H1 (cell line): Measurements from ENCODE around the gene CENPW. TPM values are rescaled to one million over a fixed set of nuclear protein-coding genes. Genes with fewer than 3 reads are reported as not detected.

Source experiments
- CTCF ChIA-PET: fragments of 300-600 bp; sonication (Branson Sonifier 250); formaldehyde crosslinking; loops from one replicate; lab custom pipeline; 2021; ENCODE audit not compliant: partially characterized antibody; lab: Charles Lee
- POLR2A ChIA-PET: fragments of 300-600 bp; sonication (Branson Sonifier 250); formaldehyde crosslinking; loops from one replicate; lab custom pipeline; 2021; ENCODE audit warnings: inconsistent platforms; ENCODE audit not compliant: partially characterized antibody; lab: Charles Lee
- DNase-seq, 2 experiments: peaks; one replicate each; pipeline versions ENCODE4 v3.0.0 to v3.0.0-alpha.2; 2010 to 2022; ENCODE audit warnings: low spot score in 2 of 2, low read depth in 1 of 2, mixed read lengths in 1 of 2
- FAIRE-seq: peaks from 2 replicates; lab custom pipeline; 2011; peaks lifted over from hg19 to GRCh38; lab: Jason Lieb, UNC
- H2AFZ ChIP-seq: 2 replicates; pipeline ENCODE4 v1.8.1; 2012; ENCODE audit warnings: low read length, inconsistent platforms
- H2AK5ac ChIP-seq: 2 replicates; pipeline ENCODE4 v1.6.1; 2013; ENCODE audit warnings: low read depth, low read length
- H2BK120ac ChIP-seq: replicated peaks from 2 replicates; pipeline ENCODE3; 2013; ENCODE audit warnings: low read depth, low read length, inconsistent platforms
- H2BK12ac ChIP-seq: 2 replicates; pipeline ENCODE4 v1.6.1; 2013; ENCODE audit warnings: low read depth, low read length
- H2BK15ac ChIP-seq: 2 replicates; pipeline ENCODE4 v1.6.1; 2013; ENCODE audit warnings: low read length
- H2BK20ac ChIP-seq: 2 replicates; pipeline ENCODE4 v1.6.1; 2013; ENCODE audit warnings: low read length
- H2BK5ac ChIP-seq: 2 replicates; pipeline ENCODE4 v1.6.1; 2013; ENCODE audit warnings: low read depth, low read length
- H3K14ac ChIP-seq: 2 replicates; pipeline ENCODE4 v1.6.1; 2013; ENCODE audit warnings: inconsistent platforms; ENCODE audit not compliant: insufficient read length
- H3K18ac ChIP-seq: 2 replicates; pipeline ENCODE4 v1.6.1; 2013; ENCODE audit warnings: low read length; ENCODE audit errors: extremely low read depth
- H3K23ac ChIP-seq: 2 replicates; pipeline ENCODE4 v1.6.1; 2013; ENCODE audit warnings: inconsistent platforms; ENCODE audit not compliant: insufficient read length
- H3K23me2 ChIP-seq: 2 replicates; pipeline ENCODE4 v1.6.1; 2013; ENCODE audit warnings: low read depth, low read length
- H3K27ac ChIP-seq: 2 replicates; pipeline ENCODE4 v1.6.1; 2011; ENCODE audit warnings: low read depth, low read length, inconsistent platforms
- H3K27me3 ChIP-seq, 4 experiments: replicated peaks in 1 of 4; 1 replicate in 1 of 4; 2 replicates in 3 of 4; pipeline versions ENCODE4 v1.6.1 to v1.8.1; 2011 to 2013; ENCODE audit warnings: low read length in 3 of 4, mild to moderate bottlenecking in 3 of 4, inconsistent platforms in 2 of 4, mixed read lengths in 2 of 4, moderate library complexity in 1 of 4; ENCODE audit not compliant: control insufficient read depth in 3 of 4, insufficient read depth in 3 of 4; ENCODE audit errors: extremely low read depth in 1 of 4
- H3K36me3 ChIP-seq, 4 experiments: 2 replicates each; pipeline versions ENCODE4 v1.6.1 to v1.8.1; 2011 to 2013; ENCODE audit warnings: mild to moderate bottlenecking in 4 of 4, low read length in 3 of 4, moderate library complexity in 2 of 4, control low read depth in 1 of 4, inconsistent platforms in 1 of 4; ENCODE audit not compliant: insufficient read depth in 4 of 4, control insufficient read depth in 2 of 4
- H3K4ac ChIP-seq: replicated peaks from 2 replicates; pipeline ENCODE3; 2013; ENCODE audit warnings: low read length, low read depth, mixed read lengths, inconsistent platforms; ENCODE audit not compliant: insufficient read length
- H3K4me1 ChIP-seq, 4 experiments: replicated peaks in 1 of 4; 1 replicate in 1 of 4; 2 replicates in 3 of 4; pipeline versions ENCODE4 v1.6.1 to v1.8.1; 2011 to 2013; ENCODE audit warnings: low read length in 3 of 4, inconsistent platforms in 2 of 4, mixed read lengths in 1 of 4; ENCODE audit not compliant: insufficient read depth in 4 of 4, control insufficient read depth in 3 of 4
- H3K4me2 ChIP-seq, 2 experiments: 2 replicates each; pipeline versions ENCODE4 v1.6.1 to v1.8.1; 2011 to 2013; ENCODE audit warnings: low read depth in 2 of 2, low read length in 2 of 2, control low read depth in 1 of 2, inconsistent platforms in 1 of 2, mild to moderate bottlenecking in 1 of 2; ENCODE audit not compliant: insufficient read depth in 1 of 2
- H3K4me3 ChIP-seq, 4 experiments: fragments of 200-600, 300-600 bp in 1 of 4; sonication (generic), shearing (Covaris generic), sonication (Bioruptor Twin) in 1 of 4; 2 replicates each; pipeline versions ENCODE4 v1.5.1 to v1.8.1; 2011 to 2016; ENCODE audit warnings: low read length in 4 of 4, low read depth in 3 of 4, control low read depth in 2 of 4, inconsistent platforms in 2 of 4, mild to moderate bottlenecking in 2 of 4, mixed read lengths in 1 of 4, moderate library complexity in 1 of 4; ENCODE audit not compliant: insufficient read depth in 2 of 4; ENCODE audit errors: extremely low read depth in 1 of 4
- H3K56ac ChIP-seq: replicated peaks from 2 replicates; pipeline ENCODE3; 2013; ENCODE audit warnings: low read depth, mild to moderate bottlenecking, mixed read lengths, low read length, inconsistent platforms; ENCODE audit not compliant: insufficient read length
- H3K79me1 ChIP-seq: 2 replicates; pipeline ENCODE4 v1.6.1; 2013; ENCODE audit warnings: low read depth, low read length, control low read depth
- H3K79me2 ChIP-seq, 2 experiments: 2 replicates each; pipeline versions ENCODE4 v1.6.1 to v1.8.1; 2012 to 2013; ENCODE audit warnings: low read length in 2 of 2, mild to moderate bottlenecking in 2 of 2, inconsistent platforms in 1 of 2; ENCODE audit not compliant: insufficient read depth in 2 of 2, control insufficient read depth in 1 of 2
- H3K9ac ChIP-seq, 4 experiments: replicated peaks in 1 of 4; 1 replicate in 1 of 4; 2 replicates in 3 of 4; pipeline versions ENCODE4 v1.6.1 to v1.8.1; 2011 to 2013; ENCODE audit warnings: low read depth in 3 of 4, low read length in 3 of 4, control low read depth in 2 of 4, mild to moderate bottlenecking in 2 of 4, moderate library complexity in 2 of 4, inconsistent platforms in 1 of 4; ENCODE audit errors: extremely low read depth in 1 of 4
- H3K9me3 ChIP-seq, 2 experiments: 2 replicates each; pipeline versions ENCODE4 v1.6.1 to v1.8.1; 2012 to 2013; ENCODE audit warnings: mild to moderate bottlenecking in 2 of 2, moderate library complexity in 2 of 2, control low read depth in 1 of 2, inconsistent platforms in 1 of 2, low read depth in 1 of 2, low read length in 1 of 2, mixed read lengths in 1 of 2; ENCODE audit not compliant: insufficient read depth in 2 of 2
- H4K20me1 ChIP-seq, 2 experiments: replicated peaks in 1 of 2; 2 replicates each; pipeline versions ENCODE3 to v1.8.1; 2011 to 2013; ENCODE audit warnings: inconsistent platforms in 2 of 2, low read length in 2 of 2, mild to moderate bottlenecking in 1 of 2; ENCODE audit not compliant: insufficient read depth in 2 of 2, control insufficient read depth in 1 of 2
- H4K5ac ChIP-seq: 2 replicates; pipeline ENCODE4 v1.6.1; 2013; ENCODE audit warnings: low read length, low read depth, mixed read lengths, inconsistent platforms; ENCODE audit not compliant: insufficient read length
- H4K8ac ChIP-seq: 2 replicates; pipeline ENCODE4 v1.8.0; 2013; ENCODE audit warnings: mild to moderate bottlenecking, moderate library complexity, low read length, inconsistent platforms; ENCODE audit not compliant: insufficient read depth; ENCODE audit errors: extremely low read depth
- H4K91ac ChIP-seq: replicated peaks from 2 replicates; pipeline ENCODE3; 2013; ENCODE audit warnings: low read length, mixed read lengths, inconsistent platforms; ENCODE audit not compliant: insufficient read length
- EGR1 ChIP-seq: IDR thresholded peaks from 2 replicates; pipeline ENCODE4 v1.6.1; 2011; ENCODE audit warnings: low read depth, low read length, borderline replicate concordance
- WGBS, 2 experiments: shearing (Covaris generic) in 1 of 2; methylation state at CpG; one replicate each; pipeline versions ENCODE4 v1.1.6 to v1.1.7; 2013 to 2015; ENCODE audit warnings: low lambda C conversion rate in 2 of 2, mixed read lengths in 2 of 2, inconsistent platforms in 1 of 2, low coverage in 1 of 2, missing lambda C conversion rate in 1 of 2; ENCODE audit not compliant: insufficient replicate concordance in 2 of 2, insufficient coverage in 1 of 2, insufficient read length in 1 of 2; ENCODE audit errors: extremely low coverage in 1 of 2, missing lambda C conversion rate in 1 of 2; 5-methylcytosine and 5-hydroxymethylcytosine counted together
- polyA plus RNA-seq, 7 experiments: library from polyadenylated mRNA; depleted of rRNA in 3 of 7; stranded (reverse) in 5 of 7; unstranded in 2 of 7; fragments of >200 nt in 5 of 7; fragments of 200-250 nt in 2 of 7; gene quantifications; 1 replicate in 5 of 7; 2 replicates in 1 of 7; 4 replicates in 1 of 7; pipeline versions ENCODE4 v1.2.1 to v1.2.3, GENCODE V29; 2011 to 2013; ENCODE audit warnings: missing spikeins in 2 of 7, mixed read lengths in 2 of 7
- total RNA-seq: library from RNA; stranded (reverse); fragmentation: NEBNext Ultra II Directional; extraction: Animal tissue kit (Norgen Biotek cat#: 25700); gene quantifications from 2 replicates; pipeline ENCODE4 v1.2.1, GENCODE V29; 2021
- TF ChIP-seq, protein P1 (sequence below): IDR thresholded peaks from 2 replicates; pipeline ENCODE4 v1.6.1; 2012; ENCODE audit warnings: low read length, inconsistent platforms

Gene CENPW
- total and polyA plus RNA-seq, 2 of the 8 experiments (the other 6 are each of a cell fraction or from before 2014, with no cell fraction given) = 22.0 to 91.1 TPM

DNA sequence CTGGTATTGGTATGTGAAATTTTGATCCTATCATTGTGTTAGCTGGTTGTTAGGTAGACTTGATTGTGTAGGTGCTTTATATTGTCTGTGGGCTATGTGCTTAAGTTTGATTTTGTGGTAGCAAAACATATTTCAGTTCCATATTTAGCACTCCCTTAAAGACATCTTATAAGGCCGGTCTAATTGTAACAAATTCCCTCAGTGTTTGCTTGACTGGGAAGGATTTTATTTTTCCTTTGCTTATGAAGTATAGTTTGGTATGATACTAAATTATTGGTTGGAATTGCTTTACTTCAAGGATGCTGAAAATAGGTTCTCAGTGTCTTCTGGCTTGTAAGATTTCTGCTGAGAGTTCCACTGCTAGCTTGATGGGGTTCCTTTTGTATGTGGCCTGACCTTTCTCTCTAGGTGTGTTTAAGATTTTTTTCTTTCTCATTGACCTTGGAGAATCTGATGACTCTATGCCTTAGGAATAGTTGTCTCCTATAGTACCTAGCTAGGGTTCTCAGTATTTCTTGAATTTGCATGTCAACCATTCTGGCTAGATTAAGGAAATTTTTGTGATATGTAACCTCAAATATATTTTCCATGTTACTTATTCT is 20.1 kb downstream of the CENPW start:
- Histone ChIP-seq H3K4ac (no peak overlapping the region), H3K79me2 (no peaks in the 10 kb centered on the region), H3K36me3 (peaks cover 0 to 3% (median 0%) of the 10 kb centered on the region in 4 experiments; a peak in 2 of 8 replicates), H3K56ac (no peak overlapping the region), H3K14ac (no peak overlapping the region), H3K9me3 (no peaks in the 10 kb centered on the region), H3K79me1 (no peaks in the 10 kb centered on the region), H3K23me2 (no peaks in the 10 kb centered on the region), H3K18ac (no peak overlapping the region), H3K4me1 (no peaks in the 10 kb centered on the region; a peak in 1 of 7 replicates), H4K20me1 (no peaks in the 10 kb centered on the region), H2BK15ac (no peak overlapping the region), H3K9ac (no peak overlapping the region), H2BK5ac (no peak overlapping the region), H4K5ac (no peak overlapping the region), H4K8ac (no peak overlapping the region), H2AFZ (no peak overlapping the region), H2BK120ac (no peak overlapping the region), H3K27me3 (no peaks in the 10 kb centered on the region), H3K4me3 (no peak overlapping the region), H3K23ac (no peak overlapping the region), H3K4me2 (no peak overlapping the region), H2BK20ac (no peak overlapping the region), H2BK12ac (no peak overlapping the region), H4K91ac (no peak overlapping the region), H2AK5ac (no peak overlapping the region), H3K27ac (no peak overlapping the region)
- ChIA-PET POLR2A (interaction anchor here (1.4 kb wide), 1 partner anchor 20 kb away, joined by 3 read pairs; no protein-coding TSS in a partner anchor), CTCF (interaction anchor here (0.8 to 3.7 kb wide), 19 partner anchors 10 to 760 kb away, joined by 3 to 29 read pairs (median 5); partner anchors contain the start of gene CENPW)
- DNase-seq (no peak), FAIRE-seq (no peak)
- 85% methylated on average over 1 of the region's 1 CpG; no CpG with 5 or more reads in 1 of the 2 experiments for WGBS, 2 experiments
- no peak for TF ChIP-seq EGR1
- TF ChIP-seq, protein P1, sequence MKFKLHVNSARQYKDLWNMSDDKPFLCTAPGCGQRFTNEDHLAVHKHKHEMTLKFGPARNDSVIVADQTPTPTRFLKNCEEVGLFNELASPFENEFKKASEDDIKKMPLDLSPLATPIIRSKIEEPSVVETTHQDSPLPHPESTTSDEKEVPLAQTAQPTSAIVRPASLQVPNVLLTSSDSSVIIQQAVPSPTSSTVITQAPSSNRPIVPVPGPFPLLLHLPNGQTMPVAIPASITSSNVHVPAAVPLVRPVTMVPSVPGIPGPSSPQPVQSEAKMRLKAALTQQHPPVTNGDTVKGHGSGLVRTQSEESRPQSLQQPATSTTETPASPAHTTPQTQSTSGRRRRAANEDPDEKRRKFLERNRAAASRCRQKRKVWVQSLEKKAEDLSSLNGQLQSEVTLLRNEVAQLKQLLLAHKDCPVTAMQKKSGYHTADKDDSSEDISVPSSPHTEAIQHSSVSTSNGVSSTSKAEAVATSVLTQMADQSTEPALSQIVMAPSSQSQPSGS = no peak
